Measurements from ENCODE around the gene S100A7.

The S100A7 gene

GRCh38 chr1:153507926-153508583 lies 47.6 kb upstream of the S100A7 start:
- no peaks in the 10 kb centered on the region for H3F3A ChIP-seq (ENCODE audit: insufficient read depth)
- H3K36me3 ChIP-seq (ENCODE audit: low read length): no peaks in the 10 kb centered on the region
- H3K27ac ChIP-seq (ENCODE audit: low read depth, low read length): no peak overlapping the region
- no peak overlapping the region for H3K9ac ChIP-seq (ENCODE audit: low read length)
- TF ChIP-seq EZH2phosphoT487 (conservative IDR thresholded peaks at IDR 0.05; ENCODE audit: low read length) (no peak), CTCF (IDR thresholded peaks at IDR 0.05; ENCODE audit: insufficient read depth, low read length, poor library complexity, severe bottlenecking) (no peak)
- no peak overlapping the region for H3K4me2 ChIP-seq (ENCODE audit: low read depth, low read length, poor library complexity, severe bottlenecking)
- H3K9me3 ChIP-seq (ENCODE audit: insufficient read depth, low read length): no peaks in the 10 kb centered on the region
- H3K79me2 ChIP-seq (ENCODE audit: insufficient read depth, low read length): no peaks in the 10 kb centered on the region
- H3K4me3 ChIP-seq (ENCODE audit: insufficient read depth, low read length, poor library complexity, severe bottlenecking): no peak overlapping the region
- H2AFZ ChIP-seq (ENCODE audit: low read depth, low read length, severe bottlenecking): no peak overlapping the region
- H3K27me3 ChIP-seq (ENCODE audit: low read length): no peaks in the 10 kb centered on the region
- H3K9me2 ChIP-seq (replicated peaks; ENCODE audit: insufficient read depth, low read length): no peaks in the 10 kb centered on the region
- no peaks in the 10 kb centered on the region for H4K20me1 ChIP-seq (ENCODE audit: low read depth, low read length)

DNA sequence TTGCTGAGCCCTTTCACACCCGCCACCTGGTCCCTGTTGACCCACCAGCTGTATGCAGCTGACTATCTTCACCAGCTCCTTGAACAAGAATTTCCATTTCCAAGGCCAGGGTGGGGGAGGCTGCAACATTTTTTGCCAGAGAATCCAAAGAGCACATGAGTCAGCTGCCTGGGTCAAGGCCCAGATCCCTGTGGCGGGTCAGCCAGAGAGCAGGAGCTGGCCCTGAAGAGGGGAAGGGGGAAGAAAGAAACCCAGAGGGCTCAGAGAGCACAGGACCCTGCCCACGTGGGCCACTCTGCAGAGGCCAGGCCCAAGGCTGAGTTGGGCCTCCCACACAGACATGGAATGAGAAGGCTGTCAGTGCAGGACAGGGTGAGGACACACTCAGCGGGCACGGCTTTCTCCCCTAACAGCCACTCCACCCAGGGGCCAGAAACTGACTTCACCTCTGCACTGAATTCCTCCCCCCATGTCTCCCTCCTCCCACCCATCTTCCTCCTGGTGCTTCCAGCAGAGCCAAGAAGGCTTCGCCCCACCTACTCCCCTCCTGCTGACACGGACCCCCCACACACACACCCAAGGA lies 46.5 kb upstream of the S100A7 start:
- no peaks in the 10 kb centered on the region for H3F3A ChIP-seq (ENCODE audit: insufficient read depth)
- no peak overlapping the region for H3K9ac ChIP-seq (ENCODE audit: low read length)
- no peaks in the 10 kb centered on the region for H3K9me3 ChIP-seq (ENCODE audit: insufficient read depth, low read length)
- H3K27me3 ChIP-seq (ENCODE audit: low read length): no peaks in the 10 kb centered on the region
- H3K79me2 ChIP-seq (ENCODE audit: insufficient read depth, low read length): no peaks in the 10 kb centered on the region
- H3K36me3 ChIP-seq (ENCODE audit: low read length): no peaks in the 10 kb centered on the region
- no peak overlapping the region for H3K4me2 ChIP-seq (ENCODE audit: low read depth, low read length, poor library complexity, severe bottlenecking)
- H2AFZ ChIP-seq (ENCODE audit: low read depth, low read length, severe bottlenecking): no peak overlapping the region
- no peaks in the 10 kb centered on the region for H3K9me2 ChIP-seq (replicated peaks; ENCODE audit: insufficient read depth, low read length)
- TF ChIP-seq CTCF (IDR thresholded peaks at IDR 0.05; ENCODE audit: insufficient read depth, low read length, poor library complexity, severe bottlenecking) (no peak), EZH2phosphoT487 (conservative IDR thresholded peaks at IDR 0.05; ENCODE audit: low read length) (no peak)
- no peak overlapping the region for H3K27ac ChIP-seq (ENCODE audit: low read depth, low read length)
- no peaks in the 10 kb centered on the region for H4K20me1 ChIP-seq (ENCODE audit: low read depth, low read length)
- no peak overlapping the region for H3K4me3 ChIP-seq (ENCODE audit: insufficient read depth, low read length, poor library complexity, severe bottlenecking)

DNA sequence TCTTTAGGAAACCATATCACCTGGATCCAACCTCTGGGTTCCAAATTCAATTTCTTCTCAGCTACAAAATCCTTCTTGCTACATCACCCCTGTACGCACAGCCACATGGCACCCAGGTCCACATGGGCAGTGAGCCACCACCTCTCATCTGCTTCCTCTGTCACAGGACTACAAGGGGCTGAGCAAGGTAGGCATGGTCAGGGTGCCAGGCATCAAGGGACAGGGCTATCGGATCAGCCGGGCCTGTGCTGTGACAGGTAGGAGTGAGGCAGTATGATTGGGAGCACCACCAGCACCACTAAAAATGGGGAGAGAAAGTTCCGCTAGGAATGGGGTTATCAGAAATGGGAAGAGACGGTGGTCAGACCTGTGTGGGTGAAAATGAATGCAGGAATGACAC lies 45.9 kb upstream of the S100A7 start:
- Histone ChIP-seq H3K27ac (ENCODE audit: low read depth, low read length) (no peak overlapping the region), H2AFZ (ENCODE audit: low read depth, low read length, severe bottlenecking) (no peak overlapping the region)

More for the DNA sequence above, 45.9 kb upstream of the S100A7 start:
- H3K9me3 ChIP-seq (ENCODE audit: insufficient read depth, low read length): no peaks in the 10 kb centered on the region
- H3K36me3 ChIP-seq (ENCODE audit: low read length): no peaks in the 10 kb centered on the region
- no peaks in the 10 kb centered on the region for H3K79me2 ChIP-seq (ENCODE audit: insufficient read depth, low read length)
- H3K27me3 ChIP-seq (ENCODE audit: low read length): no peaks in the 10 kb centered on the region
- H3F3A ChIP-seq (ENCODE audit: insufficient read depth): no peaks in the 10 kb centered on the region
- H3K9me2 ChIP-seq (replicated peaks; ENCODE audit: insufficient read depth, low read length): no peaks in the 10 kb centered on the region
- no peak overlapping the region for H3K4me2 ChIP-seq (ENCODE audit: low read depth, low read length, poor library complexity, severe bottlenecking)
- H4K20me1 ChIP-seq (ENCODE audit: low read depth, low read length): no peaks in the 10 kb centered on the region
- no peak overlapping the region for H3K4me3 ChIP-seq (ENCODE audit: insufficient read depth, low read length, poor library complexity, severe bottlenecking)
- no peak overlapping the region for H3K9ac ChIP-seq (ENCODE audit: low read length)
- no peak for TF ChIP-seq EZH2phosphoT487 (conservative IDR thresholded peaks at IDR 0.05; ENCODE audit: low read length)
- TF ChIP-seq CTCF (IDR thresholded peaks at IDR 0.05; ENCODE audit: insufficient read depth, low read length, poor library complexity, severe bottlenecking): no peak

All from SU-DHL-6 (cell line).